Tibial nerve (tissue), 4 donors: Measurements from ENCODE around the gene POP7. TPM values are rescaled to one million over a fixed set of nuclear protein-coding genes. Genes with fewer than 3 reads are reported as not detected.

Experiments
- DNase-seq, 2 donors: peaks; one replicate each; pipeline ENCODE4 v3.0.0-alpha.2; 2019; ENCODE audit warnings: low spot score in 2 of 2
- H3K27ac ChIP-seq, 4 donors: fragments of 200-600 bp; sonication (generic) in 3 of 4; one replicate each; pipeline ENCODE4 v1.5.1; 2017 to 2019; ENCODE audit warnings: mild to moderate bottlenecking in 1 of 4
- H3K27me3 ChIP-seq, 2 donors: fragments of 200-600 bp; sonication (generic) in 1 of 2; one replicate each; pipeline versions ENCODE4 v1.5.1 to v1.6.0; 2017 to 2019
- H3K36me3 ChIP-seq, 3 donors: fragments of 200-600 bp; sonication (generic); one replicate each; pipeline ENCODE4 v1.5.1; 2018 to 2019
- H3K4me1 ChIP-seq, 4 donors: fragments of 200-600 bp; sonication (generic) in 3 of 4; one replicate each; pipeline ENCODE4 v1.5.1; 2017 to 2019
- H3K4me3 ChIP-seq, 4 donors: fragments of 200-600 bp; sonication (generic) in 3 of 4; one replicate each; pipeline ENCODE4 v1.5.1; 2017 to 2019; ENCODE audit warnings: mild to moderate bottlenecking in 1 of 4, moderate library complexity in 1 of 4
- H3K9me3 ChIP-seq, 4 donors: fragments of 200-600 bp; sonication (generic) in 3 of 4; one replicate each; pipeline ENCODE4 v1.5.1; 2017 to 2019
- EP300 ChIP-seq, 2 donors: sonication (generic); formaldehyde crosslinking; IDR thresholded peaks; one replicate each; pipeline ENCODE4 v1.6.1; 2017; ENCODE audit warnings: antibody characterized with exemption in 2 of 2, mild to moderate bottlenecking in 1 of 2
- POLR2A ChIP-seq, 2 donors: fragments of 450-650 bp; IDR thresholded peaks; one replicate each; pipeline ENCODE4 v1.6.1; 2017; ENCODE audit warnings: antibody characterized with exemption in 2 of 2, mild to moderate bottlenecking in 2 of 2, moderate library complexity in 2 of 2
- WGBS, 2 donors: methylation state at CpG; one replicate each; pipeline ENCODE4 v1.1.5; 2018; 5-methylcytosine and 5-hydroxymethylcytosine counted together
- total RNA-seq, 4 donors: library from RNA; depleted of rRNA; stranded (reverse); fragments of >200 nt; gene quantifications; one replicate each; pipeline ENCODE4 v1.1.0, GENCODE V29; 2016
- TF ChIP-seq, protein P1 (sequence below), 5 experiments: fragments of 200-600 bp in 3 of 5; fragments of 450-650 bp in 2 of 5; sonication (generic) in 3 of 5; IDR thresholded peaks; one replicate each; pipeline ENCODE4 v1.5.1; 2016 to 2019; ENCODE audit warnings: antibody characterized with exemption in 5 of 5, mild to moderate bottlenecking in 3 of 5, moderate library complexity in 2 of 5

POP7 gene
- total RNA-seq, 4 donors from 2014 or later: 23.1 to 50.7 (median 35.6) TPM

DNA sequence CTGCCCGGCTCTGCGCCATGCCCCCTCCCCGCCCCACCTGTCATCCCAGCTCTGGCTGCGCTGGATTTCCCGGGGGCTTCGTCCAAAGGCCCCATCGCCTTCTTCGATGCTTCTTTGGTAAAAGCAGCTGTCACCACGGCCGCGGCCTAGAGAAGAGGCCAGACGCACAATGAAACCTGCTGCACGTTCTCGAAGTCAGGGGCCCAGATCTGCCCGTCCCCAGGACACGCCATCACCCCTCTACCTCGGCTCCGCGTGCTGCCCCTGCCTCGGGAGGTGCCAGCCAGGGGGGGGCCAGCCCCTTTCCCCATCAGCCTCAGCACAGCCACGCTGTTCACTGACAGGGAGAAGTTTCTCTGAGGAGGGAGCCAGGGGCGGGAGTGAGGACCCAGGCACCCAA lies 18.7 kb upstream of the POP7 start:
- TF ChIP-seq POLR2A (IDR thresholded peaks at IDR 0.05) (no peak), EP300 (IDR thresholded peaks at IDR 0.05) (no peak)
- TF ChIP-seq, protein P1, sequence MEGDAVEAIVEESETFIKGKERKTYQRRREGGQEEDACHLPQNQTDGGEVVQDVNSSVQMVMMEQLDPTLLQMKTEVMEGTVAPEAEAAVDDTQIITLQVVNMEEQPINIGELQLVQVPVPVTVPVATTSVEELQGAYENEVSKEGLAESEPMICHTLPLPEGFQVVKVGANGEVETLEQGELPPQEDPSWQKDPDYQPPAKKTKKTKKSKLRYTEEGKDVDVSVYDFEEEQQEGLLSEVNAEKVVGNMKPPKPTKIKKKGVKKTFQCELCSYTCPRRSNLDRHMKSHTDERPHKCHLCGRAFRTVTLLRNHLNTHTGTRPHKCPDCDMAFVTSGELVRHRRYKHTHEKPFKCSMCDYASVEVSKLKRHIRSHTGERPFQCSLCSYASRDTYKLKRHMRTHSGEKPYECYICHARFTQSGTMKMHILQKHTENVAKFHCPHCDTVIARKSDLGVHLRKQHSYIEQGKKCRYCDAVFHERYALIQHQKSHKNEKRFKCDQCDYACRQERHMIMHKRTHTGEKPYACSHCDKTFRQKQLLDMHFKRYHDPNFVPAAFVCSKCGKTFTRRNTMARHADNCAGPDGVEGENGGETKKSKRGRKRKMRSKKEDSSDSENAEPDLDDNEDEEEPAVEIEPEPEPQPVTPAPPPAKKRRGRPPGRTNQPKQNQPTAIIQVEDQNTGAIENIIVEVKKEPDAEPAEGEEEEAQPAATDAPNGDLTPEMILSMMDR (IDR thresholded peaks at IDR 0.05): no peak
- H3K9me3 ChIP-seq: no peaks in the 10 kb centered on the region
- no peak for DNase-seq
- peaks cover 9 to 67% (median 42%) of the 10 kb centered on the region in 3 donors for H3K36me3 ChIP-seq
- 88 to 89% methylated on average over 16 to 22 of the region's 22 CpGs for WGBS, 2 donors
- H3K4me1 ChIP-seq: peaks cover 0 to 58% (median 42%) of the 10 kb centered on the region in 4 donors
- H3K27ac ChIP-seq: peak overlapping the region in 1 of 4 donors; percentile 67
- no peaks in the 10 kb centered on the region for H3K27me3 ChIP-seq
- no peak overlapping the region for H3K4me3 ChIP-seq

GRCh38 chr7:100687751-100688300 lies 18.1 kb upstream of the POP7 start:
- Histone ChIP-seq H3K27ac (peak overlapping the region in 2 of 4 donors; percentile 60 to 67), H3K4me3 (no peak overlapping the region), H3K4me1 (peaks cover 0 to 60% (median 47%) of the 10 kb centered on the region in 4 donors)

GRCh38 chr7:100688326-100688860 lies 17.5 kb upstream of the POP7 start:
- Histone ChIP-seq H3K9me3 (no peaks in the 10 kb centered on the region), H3K27ac (peak overlapping the region in 2 of 4 donors; percentile 60 to 67), H3K4me1 (peaks cover 0 to 65% (median 51%) of the 10 kb centered on the region in 4 donors), H3K4me3 (no peak overlapping the region), H3K36me3 (peaks cover 9 to 55% (median 38%) of the 10 kb centered on the region in 3 donors), H3K27me3 (no peaks in the 10 kb centered on the region)
- 75 to 80% methylated on average over 16 of the region's 16 CpGs for WGBS, 2 donors
- TF ChIP-seq EP300 (IDR thresholded peaks at IDR 0.05): no peak
- TF ChIP-seq, protein P1 (IDR thresholded peaks at IDR 0.05): no peak
- TF ChIP-seq POLR2A (IDR thresholded peaks at IDR 0.05): no peak
- DNase-seq: no peak

More at GRCh38 chr7:100687751-100688300, 18.1 kb upstream of the POP7 start:
- Histone ChIP-seq H3K27me3 (no peaks in the 10 kb centered on the region), H3K36me3 (peaks cover 9 to 61% (median 42%) of the 10 kb centered on the region in 3 donors), H3K9me3 (no peaks in the 10 kb centered on the region)
- TF ChIP-seq POLR2A (IDR thresholded peaks at IDR 0.05) (no peak), EP300 (IDR thresholded peaks at IDR 0.05) (no peak)
- TF ChIP-seq, protein P1 (IDR thresholded peaks at IDR 0.05): no peak
- DNase-seq: no peak
- WGBS, 2 donors: 66 to 77% methylated on average over 20 to 25 of the region's 25 CpGs

DNA sequence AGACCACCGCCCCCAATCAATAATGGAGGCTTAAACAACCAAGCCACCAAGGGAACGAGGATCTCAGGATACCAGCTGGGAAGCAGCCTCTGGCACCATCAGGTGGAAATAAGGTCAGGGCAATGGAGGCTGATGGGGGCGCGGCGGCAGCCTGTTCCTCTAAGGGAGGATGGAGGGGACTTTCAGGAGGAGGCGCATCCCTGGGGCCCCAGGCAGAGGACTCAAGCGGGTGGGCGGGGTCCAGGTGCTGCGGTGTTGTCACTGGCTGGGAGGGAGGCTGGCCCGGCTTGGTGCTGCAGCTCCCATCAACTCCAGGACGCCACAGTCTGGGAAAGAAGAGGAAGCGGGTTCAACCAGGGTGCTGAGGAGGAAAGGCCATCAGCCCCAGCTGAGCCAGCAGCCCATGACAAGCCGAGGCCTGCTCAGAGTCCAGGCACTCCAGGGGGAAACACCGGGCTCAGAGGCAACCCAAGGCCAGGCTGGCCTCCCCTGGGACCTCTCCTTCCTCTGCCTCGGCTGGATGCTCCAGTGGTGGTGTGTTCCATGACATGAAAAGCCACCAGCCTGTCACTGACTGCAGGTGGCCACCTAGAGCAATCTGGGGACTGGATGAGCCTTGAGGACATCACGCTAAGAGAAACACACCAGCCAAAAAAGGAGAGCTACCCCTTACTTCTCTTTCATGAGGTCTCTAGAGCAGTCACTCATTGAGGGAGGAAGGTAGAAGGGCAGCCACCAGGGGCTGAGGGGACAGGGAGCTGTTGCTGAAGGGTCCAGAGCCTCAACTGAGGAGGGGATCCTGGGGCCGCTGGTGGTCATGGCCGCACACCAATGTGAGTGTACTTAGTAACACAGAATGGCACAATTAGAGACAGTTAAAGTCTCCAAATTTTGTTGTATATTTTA lies 16.4 kb upstream of the POP7 start:
- Histone ChIP-seq H3K9me3 (no peaks in the 10 kb centered on the region), H3K4me3 (no peak overlapping the region), H3K4me1 (peaks cover 0 to 66% (median 52%) of the 10 kb centered on the region in 4 donors), H3K36me3 (peaks cover 1 to 44% (median 29%) of the 10 kb centered on the region in 3 donors), H3K27me3 (no peaks in the 10 kb centered on the region), H3K27ac (peak overlapping the region in 2 of 4 donors; percentile 40 to 67)
- TF ChIP-seq, protein P1 (IDR thresholded peaks at IDR 0.05): no peak
- TF ChIP-seq EP300 (IDR thresholded peaks at IDR 0.05): no peak
- TF ChIP-seq POLR2A (IDR thresholded peaks at IDR 0.05): no peak
- DNase-seq: no peak
- WGBS, 2 donors: 77 to 81% methylated on average over 16 to 18 of the region's 18 CpGs
